ENCODE measurements around the gene IFT20. TPM values are rescaled to one million over a fixed set of nuclear protein-coding genes. Genes with fewer than 3 reads are reported as not detected.

The IFT20 gene
- polyA plus RNA-seq, 1 donor (not counting 4 experiments of a cell fraction or from before 2014, with no cell fraction given) = 28.7 TPM

GRCh38 chr17:28368306-28368831 is 33.1 kb upstream of the IFT20 start:
- Histone ChIP-seq H3K4me2 (ENCODE audit: control insufficient read depth, extremely low read depth, insufficient read depth, low read depth, low read length) (no peak overlapping the region), H2AFZ (ENCODE audit: control insufficient read depth, low read length) (no peak overlapping the region), H3K9ac (ENCODE audit: control insufficient read depth, extremely low read depth, insufficient read depth, low read length) (no peak overlapping the region), H3K27me3 (ENCODE audit: control insufficient read depth, extremely low read depth, insufficient read depth, low read length) (peaks cover 17% of the 10 kb centered on the region), H4K20me1 (ENCODE audit: control insufficient read depth, extremely low read depth, insufficient read depth, low read length) (no peaks in the 10 kb centered on the region), H3K4me3 (ENCODE audit: control insufficient read depth in 2 of 3, extremely low read depth in 1 of 3, insufficient read depth in 2 of 3, low read depth in 1 of 3, low read length in 3 of 3) (no peak overlapping the region), H3K9me3 (ENCODE audit: control insufficient read depth, low read depth, low read length) (no peaks in the 10 kb centered on the region), H3K36me3 (ENCODE audit: control insufficient read depth in 2 of 2, extremely low read depth in 1 of 2, insufficient read depth in 2 of 2, low read length in 2 of 2) (peaks cover 5 to 10% of the 10 kb centered on the region in 2 experiments), H3K9me1 (ENCODE audit: control insufficient read depth, extremely low read depth, insufficient read depth, low read length) (no peaks in the 10 kb centered on the region), H3K4me1 (ENCODE audit: control insufficient read depth, extremely low read depth, insufficient read depth, low read length) (peaks cover 8% of the 10 kb centered on the region), H3K79me2 (ENCODE audit: control insufficient read depth, insufficient read depth, low read length) (no peaks in the 10 kb centered on the region), H3K27ac (ENCODE audit: control insufficient read depth, insufficient read depth, low read length) (no peak overlapping the region)
- dilution Hi-C loops (cut with MboI; ENCODE audit: extremely low pct_ligation_motif_present, low sequenced_read_pairs) = no loop called here
- no peak for FAIRE-seq
- DNase-seq (ENCODE audit: low read depth, low spot score) = no peak
- TF ChIP-seq CTCF (optimal IDR thresholded peaks at IDR 0.05 in 1 of 3, IDR thresholded peaks at IDR 0.05 in 1 of 3, conservative IDR thresholded peaks at IDR 0.05 in 1 of 3; ENCODE audit: extremely low read depth in 1 of 3, insufficient read depth in 2 of 3, low read length in 3 of 3) (no peak), EZH2 (IDR thresholded peaks at IDR 0.05; ENCODE audit: low read length) (no peak)

- DNase-seq (ENCODE audit: low read depth, low spot score) = no peak
- Histone ChIP-seq H3K4me3 (ENCODE audit: control insufficient read depth in 2 of 3, extremely low read depth in 1 of 3, insufficient read depth in 2 of 3, low read depth in 1 of 3, low read length in 3 of 3) (no peak overlapping the region), H2AFZ (ENCODE audit: control insufficient read depth, low read length) (no peak overlapping the region), H3K27ac (ENCODE audit: control insufficient read depth, insufficient read depth, low read length) (no peak overlapping the region), H3K4me1 (ENCODE audit: control insufficient read depth, extremely low read depth, insufficient read depth, low read length) (peaks cover 8% of the 10 kb centered on the region), H4K20me1 (ENCODE audit: control insufficient read depth, extremely low read depth, insufficient read depth, low read length) (no peaks in the 10 kb centered on the region), H3K36me3 (ENCODE audit: control insufficient read depth in 2 of 2, extremely low read depth in 1 of 2, insufficient read depth in 2 of 2, low read length in 2 of 2) (peaks cover 7 to 13% of the 10 kb centered on the region in 2 experiments), H3K9me3 (ENCODE audit: control insufficient read depth, low read depth, low read length) (no peaks in the 10 kb centered on the region), H3K9ac (ENCODE audit: control insufficient read depth, extremely low read depth, insufficient read depth, low read length) (no peak overlapping the region), H3K79me2 (ENCODE audit: control insufficient read depth, insufficient read depth, low read length) (no peaks in the 10 kb centered on the region), H3K27me3 (ENCODE audit: control insufficient read depth, extremely low read depth, insufficient read depth, low read length) (peaks cover 11% of the 10 kb centered on the region), H3K4me2 (ENCODE audit: control insufficient read depth, extremely low read depth, insufficient read depth, low read depth, low read length) (no peak overlapping the region), H3K9me1 (ENCODE audit: control insufficient read depth, extremely low read depth, insufficient read depth, low read length) (no peaks in the 10 kb centered on the region)
- TF ChIP-seq EZH2 (IDR thresholded peaks at IDR 0.05; ENCODE audit: low read length) = no peak
- TF ChIP-seq CTCF (optimal IDR thresholded peaks at IDR 0.05 in 1 of 3, IDR thresholded peaks at IDR 0.05 in 1 of 3, conservative IDR thresholded peaks at IDR 0.05 in 1 of 3; ENCODE audit: extremely low read depth in 1 of 3, insufficient read depth in 2 of 3, low read length in 3 of 3) = no peak
- no peak for FAIRE-seq
- dilution Hi-C loops (cut with MboI; ENCODE audit: extremely low pct_ligation_motif_present, low sequenced_read_pairs) = no loop called here
Measured at GRCh38 chr17:28367641-28368305, 32.5 kb upstream of the IFT20 start.

Measured in keratinocyte (primary cell).